Natural killer cell (primary cell): Measurements from ENCODE around the gene MYF5. TPM values are rescaled to one million over a fixed set of nuclear protein-coding genes. Genes with fewer than 3 reads are reported as not detected.

Source experiments
- ATAC-seq, 3 donors: fragments of 150-1000 bp in 2 of 3; fragments of 200-7000 bp in 1 of 3; cut with Tn5 transposase; 1 replicate in 1 of 3; 2 replicates in 2 of 3; pipeline ENCODE4 v1.10.0; 2021; ENCODE audit warnings: mild to moderate bottlenecking in 2 of 3, moderate library complexity in 2 of 3
- DNase-seq, 2 donors: peaks; one replicate each; pipeline versions ENCODE4 v3.0.0 to v3.0.0-alpha.2; 2013 to 2021; ENCODE audit warnings: mixed read lengths in 1 of 2
- H3K27ac ChIP-seq: one replicate; pipeline ENCODE4 v1.5.1; 2013; ENCODE audit warnings: mild to moderate bottlenecking, low read length
- H3K27me3 ChIP-seq: one replicate; pipeline ENCODE4 v1.6.1; 2013; ENCODE audit warnings: low read length; ENCODE audit not compliant: control insufficient read depth, insufficient read depth
- H3K36me3 ChIP-seq: one replicate; pipeline ENCODE4 v1.6.1; 2013; ENCODE audit warnings: low read length; ENCODE audit not compliant: control insufficient read depth, insufficient read depth
- H3K4me1 ChIP-seq: one replicate; pipeline ENCODE4 v1.6.1; 2013; ENCODE audit warnings: low read length; ENCODE audit not compliant: control insufficient read depth, insufficient read depth
- H3K4me3 ChIP-seq: one replicate; pipeline ENCODE4 v1.5.1; 2013; ENCODE audit warnings: low read length
- H3K9me3 ChIP-seq: one replicate; pipeline ENCODE4 v1.6.1; 2013; ENCODE audit warnings: low read length; ENCODE audit not compliant: control insufficient read depth, insufficient read depth
- H3K27ac Mint-ChIP-seq, 2 donors: one replicate each; pipeline ENCODE4 v1.8.0; 2022; ENCODE audit warnings: mild to moderate bottlenecking in 2 of 2, mixed read lengths in 2 of 2, moderate library complexity in 1 of 2
- H3K27me3 Mint-ChIP-seq, 2 donors: one replicate each; pipeline ENCODE4 v1.8.0; 2022; ENCODE audit warnings: low read depth in 2 of 2, mixed read lengths in 2 of 2
- H3K36me3 Mint-ChIP-seq: one replicate; pipeline ENCODE4 v1.8.0; 2022; ENCODE audit warnings: mixed read lengths
- H3K4me1 Mint-ChIP-seq, 2 donors: one replicate each; pipeline ENCODE4 v1.8.0; 2022; ENCODE audit warnings: mixed read lengths in 2 of 2
- H3K4me3 Mint-ChIP-seq: one replicate; pipeline ENCODE4 v1.8.0; 2022; ENCODE audit warnings: mild to moderate bottlenecking, moderate library complexity, mixed read lengths
- H3K9me3 Mint-ChIP-seq, 2 donors: one replicate each; pipeline ENCODE4 v1.8.0; 2022; ENCODE audit warnings: mixed read lengths in 2 of 2
- CTCF ChIP-seq: fragments of 200-600 bp; IDR thresholded peaks from one replicate; pipeline ENCODE4 v1.8.0; 2022; ENCODE audit warnings: antibody characterized with exemption
- WGBS: methylation state at CpG from one replicate; pipeline ENCODE4 v1.1.7; 2013; ENCODE audit warnings: missing lambda C conversion rate; ENCODE audit not compliant: insufficient coverage; 5-methylcytosine and 5-hydroxymethylcytosine counted together
- intact Hi-C: fragments of 100-400 bp; cut with micrococcal nuclease; formaldehyde crosslinking; loops from one replicate; pipeline ENCODE4 v1.14.2; 2022
- total RNA-seq, 4 donors: library from RNA; stranded (reverse); fragments of 120-200 nt in 1 of 4; gene quantifications; one replicate each; pipeline versions ENCODE4 v1.2.3 to v1.2.4, GENCODE V29; 2013 to 2022

Gene MYF5
- total RNA-seq, 3 donors from 2014 or later (not counting 1 experiment from before 2014, with no cell fraction given) = not detected

- Mint-ChIP-seq H3K9me3 (peaks cover 11 to 12% of the 10 kb centered on the region in 2 donors), H3K4me1 (no peaks in the 10 kb centered on the region), H3K27me3 (no peaks in the 10 kb centered on the region), H3K27ac (no peak overlapping the region), H3K4me3 (no peak overlapping the region), H3K36me3 (no peaks in the 10 kb centered on the region)
- WGBS = 83% methylated on average over 2 of the region's 2 CpGs
- ATAC-seq (no peak), DNase-seq (no peak)
- Histone ChIP-seq H3K36me3 (no peaks in the 10 kb centered on the region), H3K4me1 (no peaks in the 10 kb centered on the region), H3K4me3 (no peak overlapping the region), H3K9me3 (no peaks in the 10 kb centered on the region), H3K27me3 (no peaks in the 10 kb centered on the region), H3K27ac (no peak overlapping the region)
- TF ChIP-seq CTCF = no peak
- intact Hi-C loops = no loop called here
Observed at GRCh38 chr12:80749456-80749855, 32.7 kb downstream of the MYF5 start.

- Histone ChIP-seq H3K27me3 (no peaks in the 10 kb centered on the region), H3K36me3 (no peaks in the 10 kb centered on the region), H3K4me1 (no peaks in the 10 kb centered on the region), H3K27ac (no peak overlapping the region), H3K4me3 (no peak overlapping the region), H3K9me3 (no peaks in the 10 kb centered on the region)
- H3K27ac Mint-ChIP-seq = no peak overlapping the region
- ATAC-seq = no peak
- intact Hi-C loops = no loop called here
- no peaks in the 10 kb centered on the region for H3K4me1 Mint-ChIP-seq
- no peak for TF ChIP-seq CTCF
- no peaks in the 10 kb centered on the region for H3K27me3 Mint-ChIP-seq
- no peak for DNase-seq
- H3K9me3 Mint-ChIP-seq = peaks cover 14 to 15% of the 10 kb centered on the region in 2 donors
- H3K36me3 Mint-ChIP-seq = no peaks in the 10 kb centered on the region
- H3K4me3 Mint-ChIP-seq = no peak overlapping the region
Observed at GRCh38 chr12:80752464-80752863, 35.8 kb downstream of the MYF5 start.

GRCh38 chr12:80754274-80754673 is 37.6 kb downstream of the MYF5 start:
- no peaks in the 10 kb centered on the region for H3K4me1 Mint-ChIP-seq
- WGBS = 74% methylated on average over 3 of the region's 3 CpGs
- no peak overlapping the region for H3K4me3 Mint-ChIP-seq
- no peaks in the 10 kb centered on the region for H3K9me3 ChIP-seq
- no peak overlapping the region for H3K27ac Mint-ChIP-seq
- H3K27me3 Mint-ChIP-seq = no peaks in the 10 kb centered on the region
- H3K27me3 ChIP-seq = no peaks in the 10 kb centered on the region
- H3K9me3 Mint-ChIP-seq = peaks cover 14 to 17% of the 10 kb centered on the region in 2 donors
- no peak overlapping the region for H3K4me3 ChIP-seq
- no peak for DNase-seq
- no peaks in the 10 kb centered on the region for H3K4me1 ChIP-seq
- TF ChIP-seq CTCF = no peak
- H3K27ac ChIP-seq = no peak overlapping the region
- no peaks in the 10 kb centered on the region for H3K36me3 Mint-ChIP-seq
- ATAC-seq = no peak
- intact Hi-C loops = no loop called here
- no peaks in the 10 kb centered on the region for H3K36me3 ChIP-seq

GRCh38 chr12:80756875-80757274 is 40.2 kb downstream of the MYF5 start:
- TF ChIP-seq CTCF = no peak
- Mint-ChIP-seq H3K27me3 (no peaks in the 10 kb centered on the region), H3K4me3 (no peak overlapping the region), H3K9me3 (peaks cover 12 to 13% of the 10 kb centered on the region in 2 donors), H3K36me3 (no peaks in the 10 kb centered on the region), H3K4me1 (no peaks in the 10 kb centered on the region), H3K27ac (no peak overlapping the region)
- no peaks in the 10 kb centered on the region for H3K36me3 ChIP-seq
- H3K27ac ChIP-seq = no peak overlapping the region
- no peaks in the 10 kb centered on the region for H3K9me3 ChIP-seq
- no peak overlapping the region for H3K4me3 ChIP-seq
- intact Hi-C loops = no loop called here
- no CpG with 5 or more reads among the region's 1 CpG for WGBS
- ATAC-seq = no peak
- no peaks in the 10 kb centered on the region for H3K27me3 ChIP-seq
- H3K4me1 ChIP-seq = no peaks in the 10 kb centered on the region
- no peak for DNase-seq
